WTC11 (cell line): ENCODE results near the gene USP49.

Experiments used
- ATF2 ChIP-seq: sonication (generic); formaldehyde crosslinking; IDR thresholded peaks from 2 replicates; pipeline ENCODE4 v1.8.1; 2022; ENCODE audit warnings: low read depth, missing genetic modification reagents, borderline replicate concordance
- CTCF ChIP-seq: fragments of 200-600 bp; IDR thresholded peaks from 2 replicates; pipeline ENCODE4 v1.8.0; 2022; ENCODE audit warnings: antibody characterized with exemption
- NR3C1 ChIP-seq: sonication (generic); formaldehyde crosslinking; conservative IDR thresholded peaks from 2 replicates; pipeline ENCODE4 v1.8.1; 2023; ENCODE audit warnings: low read depth, mild to moderate bottlenecking, missing genetic modification reagents
- ZNF317 ChIP-seq: sonication (generic); formaldehyde crosslinking; IDR thresholded peaks from 2 replicates; pipeline ENCODE4 v1.8.1; 2023; ENCODE audit warnings: low read depth, mild to moderate bottlenecking, moderate library complexity, missing genetic modification reagents, borderline replicate concordance
- ZNF671 ChIP-seq: fragments of 250-450 bp; sonication (Bioruptor Pico); IDR thresholded peaks from 2 replicates; pipeline ENCODE4 v1.8.0; 2021; ENCODE audit warnings: mild to moderate bottlenecking

- TF ChIP-seq ATF2 (CRISPR knock-in tag) (no peak), NR3C1 (CRISPR knock-in tag) (no peak), CTCF (no peak), ZNF317 (CRISPR knock-in tag) (no peak), ZNF671 (no peak)
These were observed 123.9 kb downstream of the USP49 start for GRCh38 chr6:41771058-41771983.
